Type B pancreatic cell (in vitro differentiated cells): Measurements from ENCODE around the gene EXOC4. TPM values are rescaled to one million over a fixed set of nuclear protein-coding genes. Genes with fewer than 3 reads are reported as not detected.

Experiments used
- DNase-seq: peaks from one replicate; pipeline ENCODE4 v3.0.0; 2021; ENCODE audit warnings: mixed read lengths; ENCODE audit not compliant: unreplicated experiment; ENCODE audit errors: extremely low spot score
- H3K27ac Mint-ChIP-seq: 2 replicates; pipeline ENCODE4 v1.8.0; 2021; ENCODE audit warnings: mild to moderate bottlenecking, mixed read lengths
- H3K27me3 Mint-ChIP-seq: 2 replicates; pipeline ENCODE4 v1.8.0; 2021; ENCODE audit warnings: mixed read lengths
- H3K36me3 Mint-ChIP-seq: 2 replicates; pipeline ENCODE4 v1.8.0; 2021; ENCODE audit warnings: mixed read lengths
- H3K4me1 Mint-ChIP-seq: one replicate; pipeline ENCODE4 v1.8.0; 2021; ENCODE audit warnings: mixed read lengths; ENCODE audit not compliant: unreplicated experiment
- H3K4me3 Mint-ChIP-seq: 2 replicates; pipeline ENCODE4 v1.8.0; 2021; ENCODE audit warnings: mild to moderate bottlenecking, mixed read lengths
- H3K9me3 Mint-ChIP-seq: 2 replicates; pipeline ENCODE4 v1.8.0; 2021; ENCODE audit warnings: mixed read lengths
- CTCF ChIP-seq: fragments of 200-600 bp; sonication (generic); conservative IDR thresholded peaks from 2 replicates; pipeline ENCODE4 v1.5.0; 2021; ENCODE audit warnings: antibody characterized with exemption, mild to moderate bottlenecking
- total RNA-seq: library from RNA; stranded (reverse); gene quantifications from 2 replicates; pipeline ENCODE4 v1.2.1, GENCODE V29; 2021; ENCODE audit warnings: low replicate concordance

Gene EXOC4
- total RNA-seq, 1 donor from 2014 or later = 95.5 TPM

- H3K36me3 Mint-ChIP-seq = peaks cover 3% of the 10 kb centered on the region
- H3K9me3 Mint-ChIP-seq = no peaks in the 10 kb centered on the region
- H3K4me3 Mint-ChIP-seq = no peak overlapping the region
- H3K27ac Mint-ChIP-seq = no peak overlapping the region
- TF ChIP-seq CTCF = no peak
- no peaks in the 10 kb centered on the region for H3K4me1 Mint-ChIP-seq
- H3K27me3 Mint-ChIP-seq = no peaks in the 10 kb centered on the region
- DNase-seq = no peak
These were observed 450.1 kb downstream of the EXOC4 start for GRCh38 chr7:133702960-133703359.

- Mint-ChIP-seq H3K4me3 (no peak overlapping the region), H3K4me1 (no peaks in the 10 kb centered on the region), H3K9me3 (no peaks in the 10 kb centered on the region), H3K27ac (no peak overlapping the region), H3K36me3 (peaks cover 3% of the 10 kb centered on the region), H3K27me3 (no peaks in the 10 kb centered on the region)
- TF ChIP-seq CTCF = no peak
- DNase-seq = no peak
These were observed 450.7 kb downstream of the EXOC4 start for GRCh38 chr7:133703547-133703946.

GRCh38 chr7:133704453-133704852 lies 451.6 kb downstream of the EXOC4 start:
- H3K27ac Mint-ChIP-seq = no peak overlapping the region
- peaks cover 3% of the 10 kb centered on the region for H3K36me3 Mint-ChIP-seq
- no peaks in the 10 kb centered on the region for H3K9me3 Mint-ChIP-seq
- H3K4me1 Mint-ChIP-seq = no peaks in the 10 kb centered on the region
- no peak for DNase-seq
- no peaks in the 10 kb centered on the region for H3K27me3 Mint-ChIP-seq
- H3K4me3 Mint-ChIP-seq = no peak overlapping the region
- no peak for TF ChIP-seq CTCF

- Mint-ChIP-seq H3K4me1 (no peaks in the 10 kb centered on the region), H3K9me3 (no peaks in the 10 kb centered on the region), H3K36me3 (peaks cover 3% of the 10 kb centered on the region), H3K27me3 (no peaks in the 10 kb centered on the region), H3K27ac (no peak overlapping the region), H3K4me3 (no peak overlapping the region)
- TF ChIP-seq CTCF = no peak
- no peak for DNase-seq
These were observed 452.7 kb downstream of the EXOC4 start for GRCh38 chr7:133705596-133705995.

- no peak for TF ChIP-seq CTCF
- Mint-ChIP-seq H3K4me1 (no peaks in the 10 kb centered on the region), H3K27me3 (no peaks in the 10 kb centered on the region), H3K4me3 (no peak overlapping the region), H3K9me3 (no peaks in the 10 kb centered on the region), H3K27ac (no peak overlapping the region), H3K36me3 (peaks cover 3% of the 10 kb centered on the region)
- DNase-seq = no peak
These were observed 453.1 kb downstream of the EXOC4 start for GRCh38 chr7:133706016-133706415.
